Stimulated activated CD4-positive, alpha-beta T cell treated with anti-CD3 and anti-CD28 coated beads, TNF-alpha, amount 100 ng/mL, for 24 hours (primary cell): ENCODE measurements around the gene NUDT13.

ENCODE experiments used
- DNase-seq, 3 experiments: peaks; one replicate each; pipeline ENCODE4 v3.0.0-alpha.2; 2020; ENCODE audit warnings: low read depth in 3 of 3

Gene NUDT13

GRCh38 chr10:73163096-73163495 is 52.8 kb downstream of the NUDT13 start:
- DNase-seq, result no peak

GRCh38 chr10:73166972-73167371 is 56.7 kb downstream of the NUDT13 start:
- no peak for DNase-seq

- peak in 1 of 3 experiments; percentile 5 for DNase-seq
Observed at GRCh38 chr10:73167458-73167782, 57.2 kb downstream of the NUDT13 start.

- peak; percentile 84 to 93 (median 91) for DNase-seq
Observed at GRCh38 chr10:73167783-73168464, 57.7 kb downstream of the NUDT13 start, which contains the start of the genes ECD and FAM149B1. TSS of gene ECD (minus strand) at chr10:73168008. CDS start at chr10:73163937, 4,071 bp downstream. TSS of gene FAM149B1 (plus strand) at chr10:73168119. CDS start at chr10:73168340, 221 bp downstream.

GRCh38 chr10:73168465-73168803 is 58.2 kb downstream of the NUDT13 start:
- no peak for DNase-seq

- DNase-seq, result no peak
Observed at GRCh38 chr10:73169320-73169719, 59.1 kb downstream of the NUDT13 start.

- DNase-seq, result no peak
Observed at GRCh38 chr10:73172867-73173266, 62.6 kb downstream of the NUDT13 start.

GRCh38 chr10:73174148-73174925 is 64.1 kb downstream of the NUDT13 start:
- DNase-seq, result no peak
